ENCODE measurements around the gene TMEM135. TPM values are rescaled to one million over a fixed set of nuclear protein-coding genes. Genes with fewer than 3 reads are reported as not detected.

The TMEM135 gene
- polyA plus RNA-seq (2012; rRNA removed), result 3.0 and 5.2 TPM in 2 replicates
- polyA plus RNA-seq (2012; cell fraction: cytosol; rRNA removed), result 4.5 and 4.9 TPM in 2 replicates
- 4.1 and 6.5 TPM in 2 replicates for polyA plus RNA-seq (2012; cell fraction: nucleus; rRNA removed)

DNA sequence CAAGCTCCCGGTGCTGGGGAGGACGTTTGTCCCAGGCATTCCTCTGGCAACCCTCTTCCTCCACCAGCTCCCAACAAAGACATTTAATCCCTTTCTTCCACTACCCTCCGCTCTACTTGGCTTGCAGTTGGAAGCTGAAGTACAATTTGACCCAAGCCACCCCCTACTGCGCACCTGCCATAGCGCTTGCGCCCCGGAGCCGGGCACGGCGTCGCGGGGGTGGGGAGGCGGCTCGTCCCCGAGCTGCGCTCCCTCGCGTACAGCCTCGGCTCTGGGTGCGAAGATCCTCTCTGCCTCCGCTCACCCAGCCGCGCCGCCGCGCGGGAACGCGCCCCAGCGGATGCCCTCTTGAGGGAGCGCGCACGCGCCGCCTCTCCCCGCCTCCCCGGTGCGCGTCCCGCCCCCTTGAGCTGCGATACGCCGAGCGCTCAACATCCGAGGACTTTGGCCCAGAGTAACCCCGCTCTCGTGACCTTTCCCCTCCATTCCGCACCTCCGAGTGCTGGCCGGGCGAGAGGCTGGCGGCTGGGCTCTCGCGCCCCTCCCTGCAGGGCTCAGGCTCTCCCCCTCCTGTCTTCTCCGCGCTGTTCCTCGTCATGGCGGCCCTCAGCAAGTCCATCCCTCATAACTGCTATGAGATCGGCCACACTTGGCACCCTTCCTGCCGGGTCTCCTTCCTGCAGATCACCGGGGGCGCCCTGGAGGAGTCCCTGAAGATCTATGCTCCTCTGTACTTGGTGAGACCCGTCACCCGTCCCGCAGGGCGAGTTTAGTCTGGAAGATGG is at the start of gene TMEM135:
TSS of gene TMEM135 (plus strand) at position 485 of the 785 bp plus-strand sequence. CDS start at position 597, 112 bp downstream.
- Histone ChIP-seq H3K4me3 (ENCODE audit: low read depth in 2 of 2, low read length in 1 of 2) (peak within 1 kb of the TSS; percentile 93 to 94), H3K9me3 (no peaks in the 10 kb centered on the region), H3K27me3 (ENCODE audit: insufficient read depth) (no peaks in the 10 kb centered on the region), H3K27ac (ENCODE audit: low read depth in 2 of 2, low read length in 1 of 2) (peak within 1 kb of the TSS; percentile 43 to 89; a peak in 3 of 4 replicates), H3K9me2 (no peaks in the 10 kb centered on the region), H4K20me1 (ENCODE audit: insufficient read depth) (no peaks in the 10 kb centered on the region), H3F3A (replicated peaks; ENCODE audit: insufficient read depth) (no peaks in the 10 kb centered on the region), H3K4me2 (peak within 1 kb of the TSS; percentile 83), H3K36me3 (replicated peaks in 1 of 2; ENCODE audit: control insufficient read depth in 1 of 2, insufficient read depth in 2 of 2, low read length in 1 of 2) (no peaks in the 10 kb centered on the region), H3K9ac (peak within 1 kb of the TSS; percentile 74), H3K79me2 (ENCODE audit: insufficient read depth) (peaks cover 34% of the 10 kb centered on the region; the same call in 1 of the 2 replicates), H2AFZ (ENCODE audit: low read depth) (peak within 1 kb of the TSS; percentile 96), H3K4me1 (ENCODE audit: control insufficient read depth in 1 of 2, insufficient read depth in 2 of 2, low read depth in 1 of 2, low read length in 1 of 2) (peaks cover 7 to 13% of the 10 kb centered on the region in 2 experiments; a peak in 3 of 4 replicates)
- POLR2A ChIA-PET, result interaction anchor here (0.6 kb wide), 1 partner anchor 201 kb away, joined by 3 read pairs; no protein-coding TSS in a partner anchor
- DNase-seq, result peak; percentile 98
- CTCF ChIA-PET, result interaction anchor here (1.0 to 1.7 kb wide), 4 partner anchors 32 to 99 kb away, joined by 3 to 5 read pairs (median 4); no protein-coding TSS in a partner anchor
- WGBS (ENCODE audit: low lambda C conversion rate), result under 1% methylated on average over 27 of the region's 66 CpGs
- 0 out of 2 replicates have a peak, but pooled peaks have one; percentile 3 for TF ChIP-seq RAD21 (IDR thresholded peaks at IDR 0.05; ENCODE audit: low read length)
- TF ChIP-seq, protein P1, sequence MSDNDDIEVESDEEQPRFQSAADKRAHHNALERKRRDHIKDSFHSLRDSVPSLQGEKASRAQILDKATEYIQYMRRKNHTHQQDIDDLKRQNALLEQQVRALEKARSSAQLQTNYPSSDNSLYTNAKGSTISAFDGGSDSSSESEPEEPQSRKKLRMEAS (IDR thresholded peaks at IDR 0.05; ENCODE audit: low read depth), result peak; percentile 86
- no peak for TF ChIP-seq TEAD4 (IDR thresholded peaks at IDR 0.05; ENCODE audit: borderline replicate concordance, insufficient read depth)
- peak; percentile 59 for TF ChIP-seq NRF1 (IDR thresholded peaks at IDR 0.05; ENCODE audit: low read depth, low read length)
- TF ChIP-seq GATA2 (CRISPR knock-in tag; IDR thresholded peaks at IDR 0.05), result 0 out of 2 replicates have a peak, but pooled peaks have one; percentile 6
- TF ChIP-seq TCF12 (IDR thresholded peaks at IDR 0.05), result 0 out of 2 replicates have a peak, but pooled peaks have one; percentile 3
- no peak; the same call in 1 of the 2 replicates for TF ChIP-seq FOXJ3 (CRISPR knock-in tag; IDR thresholded peaks at IDR 0.05)
- TF ChIP-seq SIN3A (IDR thresholded peaks at IDR 0.05; ENCODE audit: borderline replicate concordance, low read depth, low read length), result peak; percentile 31; the same call in 1 of the 2 replicates
- peak; percentile 68 for TF ChIP-seq POLR2AphosphoS5 (IDR thresholded peaks at IDR 0.05; ENCODE audit: low read depth, low read length)
- TF ChIP-seq GABPA (IDR thresholded peaks at IDR 0.05; ENCODE audit: low read depth), result no peak
- TF ChIP-seq YY1 (IDR thresholded peaks at IDR 0.05; ENCODE audit: low read depth), result peak; percentile 83
- TF ChIP-seq RXRA (IDR thresholded peaks at IDR 0.05; ENCODE audit: borderline replicate concordance, low read depth), result peak; percentile 98
- TF ChIP-seq MXI1 (IDR thresholded peaks at IDR 0.05; ENCODE audit: low read depth, low read length), result peak; percentile 82

DNA sequence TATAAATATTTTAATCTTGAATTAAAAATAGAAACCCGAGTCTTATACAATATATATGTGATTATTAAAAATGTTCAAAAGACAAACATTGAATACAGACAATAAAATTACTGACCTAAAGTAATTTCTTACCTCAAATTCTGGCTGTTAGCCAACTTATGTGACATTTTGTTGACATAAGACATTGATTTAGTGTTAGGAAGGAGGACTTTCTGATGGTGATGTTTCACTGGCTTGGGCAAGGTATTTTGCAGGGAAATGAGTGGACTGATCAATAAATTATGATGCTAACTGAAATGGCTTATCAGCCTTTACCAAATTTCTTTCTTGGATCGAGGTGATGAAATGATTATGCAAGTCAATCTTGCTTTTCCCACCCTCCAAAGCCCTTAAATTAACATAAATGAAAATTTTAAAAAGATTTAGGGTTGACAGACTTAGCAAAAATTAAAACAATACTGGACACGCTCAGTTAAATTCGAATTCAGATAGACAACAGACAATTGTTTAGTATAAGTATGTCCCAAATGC is 49.3 kb upstream of the TMEM135 start:
- Histone ChIP-seq H4K20me1 (ENCODE audit: insufficient read depth) (no peaks in the 10 kb centered on the region), H3K36me3 (replicated peaks in 1 of 2; ENCODE audit: control insufficient read depth in 1 of 2, insufficient read depth in 2 of 2, low read length in 1 of 2) (no peaks in the 10 kb centered on the region), H3K9me2 (no peaks in the 10 kb centered on the region), H3K4me3 (ENCODE audit: low read depth in 2 of 2, low read length in 1 of 2) (no peak overlapping the region), H3K9ac (no peak overlapping the region), H3K4me1 (ENCODE audit: control insufficient read depth in 1 of 2, insufficient read depth in 2 of 2, low read depth in 1 of 2, low read length in 1 of 2) (peaks cover 0 to 44% of the 10 kb centered on the region in 2 experiments; a peak in 1 of 4 replicates), H3K27me3 (ENCODE audit: insufficient read depth) (no peaks in the 10 kb centered on the region), H3F3A (replicated peaks; ENCODE audit: insufficient read depth) (peaks cover 10% of the 10 kb centered on the region), H3K4me2 (no peak overlapping the region), H3K9me3 (no peaks in the 10 kb centered on the region), H3K79me2 (ENCODE audit: insufficient read depth) (no peaks in the 10 kb centered on the region), H2AFZ (ENCODE audit: low read depth) (no peak overlapping the region), H3K27ac (ENCODE audit: low read depth in 2 of 2, low read length in 1 of 2) (no peak overlapping the region)
- CTCF ChIA-PET, result interaction anchor here (1.1 to 1.2 kb wide), 2 partner anchors 49 to 302 kb away, joined by 3 read pairs; no protein-coding TSS in a partner anchor
- POLR2A ChIA-PET, result no interaction called here
- DNase-seq, result no peak
- 83% methylated on average over 4 of the region's 4 CpGs for WGBS (ENCODE audit: low lambda C conversion rate)
- no peak for TF ChIP-seq SMC3 (IDR thresholded peaks at IDR 0.05; ENCODE audit: low read depth, low read length)
- TF ChIP-seq, protein P2, sequence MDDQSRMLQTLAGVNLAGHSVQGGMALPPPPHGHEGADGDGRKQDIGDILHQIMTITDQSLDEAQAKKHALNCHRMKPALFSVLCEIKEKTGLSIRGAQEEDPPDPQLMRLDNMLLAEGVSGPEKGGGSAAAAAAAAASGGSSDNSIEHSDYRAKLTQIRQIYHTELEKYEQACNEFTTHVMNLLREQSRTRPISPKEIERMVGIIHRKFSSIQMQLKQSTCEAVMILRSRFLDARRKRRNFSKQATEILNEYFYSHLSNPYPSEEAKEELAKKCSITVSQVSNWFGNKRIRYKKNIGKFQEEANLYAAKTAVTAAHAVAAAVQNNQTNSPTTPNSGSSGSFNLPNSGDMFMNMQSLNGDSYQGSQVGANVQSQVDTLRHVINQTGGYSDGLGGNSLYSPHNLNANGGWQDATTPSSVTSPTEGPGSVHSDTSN (IDR thresholded peaks at IDR 0.05), result no peak
- TF ChIP-seq CHD2 (IDR thresholded peaks at IDR 0.05; ENCODE audit: low read length, partially characterized antibody), result no peak
- no peak for TF ChIP-seq NRF1 (IDR thresholded peaks at IDR 0.05; ENCODE audit: low read depth, low read length)
- TF ChIP-seq RXRA (IDR thresholded peaks at IDR 0.05; ENCODE audit: borderline replicate concordance, low read depth), result no peak
- no peak for TF ChIP-seq SIN3A (IDR thresholded peaks at IDR 0.05; ENCODE audit: borderline replicate concordance, low read depth, low read length)
- TF ChIP-seq YY1 (IDR thresholded peaks at IDR 0.05; ENCODE audit: low read depth), result no peak
- TF ChIP-seq, protein P3, sequence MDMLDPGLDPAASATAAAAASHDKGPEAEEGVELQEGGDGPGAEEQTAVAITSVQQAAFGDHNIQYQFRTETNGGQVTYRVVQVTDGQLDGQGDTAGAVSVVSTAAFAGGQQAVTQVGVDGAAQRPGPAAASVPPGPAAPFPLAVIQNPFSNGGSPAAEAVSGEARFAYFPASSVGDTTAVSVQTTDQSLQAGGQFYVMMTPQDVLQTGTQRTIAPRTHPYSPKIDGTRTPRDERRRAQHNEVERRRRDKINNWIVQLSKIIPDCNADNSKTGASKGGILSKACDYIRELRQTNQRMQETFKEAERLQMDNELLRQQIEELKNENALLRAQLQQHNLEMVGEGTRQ (IDR thresholded peaks at IDR 0.05; ENCODE audit: borderline replicate concordance, low read depth, low read length), result no peak
- no peak for TF ChIP-seq GATA2 (CRISPR knock-in tag; IDR thresholded peaks at IDR 0.05)
- no peak for TF ChIP-seq FOXM1 (IDR thresholded peaks at IDR 0.05; ENCODE audit: low read depth)
- TF ChIP-seq EP300 (IDR thresholded peaks at IDR 0.05; ENCODE audit: borderline replicate concordance in 1 of 2, low read depth in 1 of 2, low read length in 1 of 2), result no peak
- TF ChIP-seq TEAD4 (IDR thresholded peaks at IDR 0.05; ENCODE audit: borderline replicate concordance, insufficient read depth), result no peak
- TF ChIP-seq, protein P1 (IDR thresholded peaks at IDR 0.05; ENCODE audit: low read depth), result no peak

Data from SK-N-SH (cell line).